HG02642 (cell line): ENCODE results near the gene LRP1B.
"Not testable (repeated sequence)": the region's sequence is repeated elsewhere in the genome, so short reads cannot be mapped to it uniquely, and the experiment has no call there.

Source experiments
- ATAC-seq: cut with Tn5 transposase; IDR thresholded peaks from one replicate; pipeline ENCODE4 v1.9.1; 2021; ENCODE audit warnings: mild to moderate bottlenecking; ENCODE audit not compliant: unreplicated experiment, poor library complexity

The LRP1B gene

GRCh38 chr2:140552634-140553033 lies 1578.2 kb downstream of the LRP1B start:
- no peak for ATAC-seq

DNA sequence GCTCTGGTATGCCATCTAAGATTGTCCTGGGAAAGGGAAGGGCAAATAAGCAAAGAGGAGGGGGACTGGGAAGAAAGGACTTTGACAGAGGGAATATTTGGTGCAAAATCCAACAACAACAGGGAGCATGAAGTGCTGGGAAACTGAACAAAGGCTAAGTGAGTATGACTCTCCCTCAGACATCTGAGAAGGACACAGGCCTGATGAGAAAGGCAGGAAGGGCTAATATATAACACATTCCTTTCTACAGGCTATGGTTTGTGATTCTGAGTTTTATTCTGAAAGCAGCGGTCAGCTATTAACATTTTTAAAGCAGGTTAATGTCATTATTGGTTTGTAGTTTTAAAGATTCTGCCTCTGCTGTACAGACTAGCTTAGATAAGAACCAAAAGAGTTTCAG lies 1579.5 kb downstream of the LRP1B start:
- no peak for ATAC-seq

DNA sequence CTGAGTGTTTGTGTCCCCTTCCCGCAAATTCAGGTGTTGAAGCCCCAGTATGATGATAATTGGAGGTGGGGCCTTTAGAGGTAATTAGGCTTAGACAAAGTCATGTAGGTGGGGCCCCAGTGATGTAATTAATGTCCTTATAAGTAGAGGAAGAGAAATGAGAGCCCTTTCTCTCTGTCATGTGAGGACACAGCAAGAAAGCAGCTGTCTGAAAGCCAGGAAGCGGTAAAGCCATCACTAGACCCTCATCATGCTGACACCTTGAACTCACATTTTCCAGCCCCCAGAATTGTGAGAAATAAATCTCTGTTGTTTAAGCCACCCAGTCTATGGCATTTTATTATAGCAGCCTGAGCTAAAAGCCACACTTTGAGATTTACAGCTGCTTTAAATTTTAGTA lies 1580.0 kb downstream of the LRP1B start:
- no peak for ATAC-seq

GRCh38 chr2:140544769-140545168 lies 1586.0 kb downstream of the LRP1B start:
- not testable (repeated sequence) for ATAC-seq

DNA sequence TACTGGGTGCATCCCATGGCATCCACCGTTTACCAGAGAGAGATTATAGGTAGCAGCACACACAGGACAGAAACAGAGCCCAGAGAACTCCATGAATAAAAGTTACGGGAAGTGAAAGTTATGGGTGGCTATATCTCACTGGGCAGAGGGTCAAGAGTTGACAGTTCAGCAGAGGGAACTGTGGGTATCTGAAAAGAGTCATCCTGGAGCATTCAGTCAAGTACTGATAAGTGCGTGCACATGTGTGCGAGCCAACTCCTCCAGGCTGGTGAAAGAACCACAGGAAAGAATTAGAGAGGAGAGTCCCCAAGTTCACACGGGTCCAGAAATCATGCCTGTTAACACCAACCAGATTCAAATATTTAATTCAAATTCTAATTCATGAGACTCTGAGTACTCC lies 1588.2 kb downstream of the LRP1B start:
- ATAC-seq = no peak

DNA sequence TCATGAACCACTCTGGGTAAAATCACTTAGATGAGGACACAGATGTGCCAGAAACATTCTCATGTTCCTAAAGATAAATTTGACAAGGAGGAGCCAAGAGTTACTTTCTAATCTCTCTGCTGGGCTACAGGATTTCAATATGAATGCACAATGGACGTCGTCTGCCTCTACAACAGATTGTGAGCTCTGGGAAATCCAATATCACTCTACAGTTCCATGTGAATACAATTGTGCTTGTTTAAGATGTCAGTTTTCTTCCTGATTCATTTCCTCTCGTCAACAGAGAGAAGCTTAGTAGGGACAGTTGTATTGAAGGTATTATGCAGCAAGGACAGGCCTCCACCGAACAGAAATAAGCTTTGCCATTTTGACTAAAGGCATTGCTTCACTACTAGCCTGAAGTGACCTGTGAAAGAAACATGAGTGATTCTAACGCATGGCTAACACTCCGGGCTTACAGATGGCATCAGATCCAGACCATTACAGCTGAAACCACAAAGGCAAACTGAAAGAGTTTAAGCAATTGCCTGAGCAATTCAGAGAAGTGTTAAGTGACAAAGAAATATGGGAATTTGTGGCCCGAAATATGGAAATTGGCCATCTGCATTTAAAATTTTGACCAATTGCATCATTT lies 1591.5 kb downstream of the LRP1B start:
- no peak for ATAC-seq

DNA sequence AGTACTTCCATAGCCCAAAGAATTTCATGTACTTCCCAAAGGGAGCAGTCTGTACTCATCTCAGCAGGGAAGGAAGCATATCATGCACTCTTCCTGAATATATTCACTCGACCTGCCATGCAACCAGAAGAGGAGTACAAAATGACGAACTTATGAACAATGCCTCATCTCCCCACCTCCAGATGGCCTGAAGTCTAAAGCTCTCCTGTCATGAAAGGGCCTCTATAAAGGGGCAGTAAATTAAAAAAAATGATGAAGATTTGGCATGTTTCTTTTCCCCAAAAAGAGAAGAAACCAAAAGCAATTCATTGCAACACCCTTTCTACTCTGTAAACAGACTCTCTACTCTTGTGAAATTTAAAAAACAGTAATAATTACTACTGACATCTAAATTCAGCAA lies 1601.1 kb downstream of the LRP1B start:
- ATAC-seq = no peak

DNA sequence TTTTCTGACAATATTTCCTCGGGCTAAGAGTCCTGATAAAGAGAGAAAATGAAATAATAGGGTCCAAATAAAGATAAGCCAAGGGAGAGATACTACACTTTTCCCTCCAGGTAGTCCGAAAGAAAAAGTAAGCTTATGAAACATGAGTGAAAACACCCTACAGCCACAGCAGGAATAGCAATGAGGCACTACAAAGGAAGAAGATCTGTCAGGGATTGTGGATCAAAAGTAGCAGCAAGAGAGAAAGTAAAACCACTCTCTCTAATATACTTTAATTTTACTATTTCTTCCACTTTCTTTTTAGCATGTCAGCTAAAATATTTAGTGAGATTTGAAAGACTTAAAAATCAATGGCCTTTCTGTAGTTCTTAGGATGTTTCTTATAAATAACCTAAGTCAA lies 1601.8 kb downstream of the LRP1B start:
- no peak for ATAC-seq

GRCh38 chr2:140526575-140526974 lies 1604.2 kb downstream of the LRP1B start:
- no peak for ATAC-seq

- no peak for ATAC-seq
Observed at GRCh38 chr2:140512106-140512505, 1618.7 kb downstream of the LRP1B start.

DNA sequence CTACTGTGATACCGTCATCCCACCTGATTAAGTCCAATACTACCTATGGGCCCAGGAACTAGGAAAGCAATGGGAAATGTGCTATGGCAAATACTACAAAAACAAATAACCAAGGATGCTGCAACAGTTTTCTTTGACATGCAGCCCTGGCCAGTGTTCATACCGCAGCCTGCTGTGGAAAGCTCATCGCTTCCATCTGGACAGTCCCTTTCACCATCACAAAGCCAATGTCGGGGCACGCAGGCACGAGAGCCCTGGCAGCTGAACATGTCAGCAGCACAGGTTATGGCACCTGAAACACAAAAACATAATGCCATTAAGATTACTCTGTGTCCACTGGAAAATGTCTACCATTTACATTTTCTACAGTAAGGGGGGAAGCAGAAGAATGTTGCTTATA lies 1621.1 kb downstream of the LRP1B start:
- no peak for ATAC-seq

GRCh38 chr2:140508756-140509155 lies 1622.1 kb downstream of the LRP1B start:
- ATAC-seq = no peak

- no peak for ATAC-seq
Observed at GRCh38 chr2:140506606-140507005, 1624.2 kb downstream of the LRP1B start.

GRCh38 chr2:140504601-140505000 lies 1626.2 kb downstream of the LRP1B start:
- no peak for ATAC-seq

GRCh38 chr2:140502951-140503630 lies 1627.7 kb downstream of the LRP1B start:
- no peak for ATAC-seq

DNA sequence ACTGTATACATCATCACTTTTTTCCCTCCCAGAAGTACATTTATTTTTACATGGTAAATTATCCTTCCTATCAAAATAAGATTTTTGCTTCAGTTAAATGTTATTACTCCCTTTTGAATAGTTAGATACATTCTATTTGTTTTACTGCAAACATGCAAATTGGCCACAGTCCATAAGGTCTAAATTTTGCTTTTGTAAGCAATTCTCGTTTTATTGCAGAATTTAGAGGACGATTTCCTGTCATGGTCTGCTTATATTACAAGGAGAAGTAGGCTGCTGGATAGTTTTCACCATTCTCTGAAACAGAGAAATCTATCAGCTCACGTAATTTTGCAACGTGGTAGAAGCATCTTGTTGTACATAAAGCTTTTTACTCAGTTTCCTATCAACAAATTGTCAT lies 1632.5 kb downstream of the LRP1B start:
- ATAC-seq = no peak

DNA sequence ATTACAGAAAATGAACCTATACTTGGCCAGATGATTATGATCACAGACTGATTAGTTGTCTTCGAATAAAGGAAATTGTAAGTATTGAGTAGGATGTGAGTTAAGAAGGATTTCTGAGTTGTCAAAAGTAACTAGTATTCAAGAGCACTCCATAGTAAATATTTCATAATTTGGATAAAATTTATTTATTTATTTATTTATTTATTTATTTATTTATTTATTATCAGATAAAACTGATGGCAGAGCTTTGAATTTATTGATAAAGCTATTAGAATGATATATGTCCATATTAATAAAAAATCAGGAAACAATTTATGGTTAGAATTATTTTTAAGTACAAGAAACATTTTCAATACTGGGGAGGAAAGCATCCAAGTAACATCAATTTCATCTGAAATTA lies 1634.1 kb downstream of the LRP1B start:
- no peak for ATAC-seq

DNA sequence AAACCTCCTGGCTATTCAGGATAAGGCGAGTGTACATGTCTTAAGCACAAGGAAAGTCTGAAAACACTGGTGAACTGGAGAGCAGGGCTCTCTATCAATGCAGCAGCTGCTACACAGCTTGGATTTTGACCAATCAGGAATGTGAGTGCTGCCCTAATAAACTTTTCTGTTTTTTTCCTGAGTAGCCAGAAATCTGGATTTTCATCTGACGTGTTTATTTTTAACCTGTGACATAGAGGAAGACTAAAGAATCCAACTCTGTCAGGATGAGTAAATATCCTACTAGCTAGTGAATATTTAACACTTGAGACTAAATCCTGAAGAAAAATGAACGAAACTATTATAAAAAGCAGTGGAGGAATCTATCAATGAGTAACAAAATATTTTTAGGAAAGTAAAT lies 1638.9 kb downstream of the LRP1B start:
- no peak for ATAC-seq

GRCh38 chr2:140489193-140489592 lies 1641.6 kb downstream of the LRP1B start:
- no peak for ATAC-seq

DNA sequence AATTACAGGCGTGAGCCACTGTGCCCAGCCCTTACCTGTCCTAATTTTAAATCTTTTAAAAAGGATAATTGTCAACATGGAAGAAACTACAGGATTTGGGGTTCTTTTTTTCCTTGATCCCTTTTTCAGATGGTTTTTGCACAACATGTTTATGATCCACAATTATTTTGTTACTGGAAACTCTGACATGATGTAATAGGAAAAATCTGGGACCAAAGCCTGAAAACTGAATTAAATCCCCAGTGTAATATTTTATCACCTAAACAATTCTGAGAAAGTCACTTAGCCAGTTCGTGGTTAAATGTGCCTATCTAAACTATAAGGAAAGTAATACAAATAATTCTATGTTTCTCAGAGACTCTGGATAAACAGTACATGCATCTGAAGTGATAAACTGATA lies 1649.7 kb downstream of the LRP1B start:
- no peak for ATAC-seq

DNA sequence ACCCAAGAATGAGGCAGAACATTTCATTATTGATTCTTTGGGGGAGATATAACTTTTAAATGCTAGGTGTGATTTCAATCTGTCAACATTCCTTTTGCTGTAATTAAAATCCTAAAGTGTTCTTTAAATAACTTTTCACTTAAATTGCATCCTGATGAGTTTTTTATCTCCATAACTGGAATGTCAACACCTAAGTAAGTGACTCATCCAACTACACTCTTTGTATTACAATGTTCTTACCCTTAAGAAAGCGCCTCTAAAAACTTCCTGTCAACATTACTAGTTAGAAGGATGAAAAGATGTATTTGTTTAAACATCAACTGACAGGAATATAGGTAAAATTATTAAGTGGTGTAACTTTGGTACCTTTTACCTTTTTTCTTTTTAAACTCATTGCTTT lies 1657.0 kb downstream of the LRP1B start:
- no peak for ATAC-seq

DNA sequence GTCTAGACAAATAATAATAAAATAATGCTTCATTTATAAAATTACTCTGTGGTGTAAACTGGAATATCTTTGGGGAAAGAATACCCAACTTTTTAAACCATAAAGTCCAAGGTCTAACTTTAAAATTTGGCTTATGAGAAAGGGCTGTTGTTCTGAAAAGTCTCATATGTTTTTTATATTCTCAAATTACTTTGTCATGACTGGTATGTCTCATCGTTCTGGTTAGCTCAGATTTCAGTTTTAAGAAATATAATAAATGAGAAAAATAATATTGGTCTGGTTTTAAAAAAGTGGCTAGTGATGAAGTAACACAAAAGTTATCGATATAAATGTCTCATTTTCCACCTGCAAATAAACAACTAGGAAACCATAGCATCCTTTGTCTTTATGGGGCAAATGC lies 1658.1 kb downstream of the LRP1B start:
- no peak for ATAC-seq
